IMR-90 (cell line): ENCODE measurements around the gene OR8H1. TPM values are rescaled to one million over a fixed set of nuclear protein-coding genes. Genes with fewer than 3 reads are reported as not detected.

Source experiments
- ATAC-seq: fragments of 200-7000 bp; cut with Tn5 transposase; 2 replicates; pipeline ENCODE4 v1.9.1; 2020; ENCODE audit warnings: low read depth, mild to moderate bottlenecking, moderate library complexity
- BruUV-seq: library from RNA; stranded (reverse); fragments of 400-500 nt; replicated peaks from 2 replicates; lab custom pipeline; 2021; lab: Mats Ljungman, UMichigan
- CTCF ChIA-PET: fragments of 300-600 bp; formaldehyde crosslinking; extraction: SDS; loops from one replicate; lab custom pipeline; 2021; ENCODE audit warnings: antibody characterized with exemption; lab: Yijun Ruan, JAX
- POLR2A ChIA-PET: fragments of 300-600 bp; sonication (Branson Sonifier 250); formaldehyde crosslinking; loops from one replicate; lab custom pipeline; 2022; ENCODE audit warnings: antibody characterized with exemption; ENCODE audit not compliant: unreplicated experiment; lab: Charles Lee
- DNase-seq: peaks from one replicate; pipeline ENCODE4 v3.0.0; 2013
- H2AFZ ChIP-seq: replicated peaks from 2 replicates; pipeline ENCODE3; 2013; ENCODE audit warnings: low read length, mild to moderate bottlenecking; ENCODE audit not compliant: poor library complexity
- H2AK5ac ChIP-seq: 2 replicates; pipeline ENCODE4 v1.6.1; 2013; ENCODE audit warnings: low read depth, low read length, inconsistent platforms
- H2AK9ac ChIP-seq: replicated peaks from 2 replicates; pipeline ENCODE3; 2013; ENCODE audit warnings: mild to moderate bottlenecking, low read depth, low read length, moderate library complexity; ENCODE audit not compliant: poor library complexity
- H2BK120ac ChIP-seq: 2 replicates; pipeline ENCODE4 v1.6.1; 2013; ENCODE audit warnings: low read depth, low read length, inconsistent platforms
- H2BK15ac ChIP-seq: 3 replicates; pipeline ENCODE4 v1.6.1; 2013; ENCODE audit warnings: low read depth, low read length, inconsistent platforms
- H2BK20ac ChIP-seq: 2 replicates; pipeline ENCODE4 v1.6.1; 2013; ENCODE audit warnings: low read depth, mild to moderate bottlenecking, inconsistent platforms, low read length, moderate library complexity
- H2BK5ac ChIP-seq: 2 replicates; pipeline ENCODE4 v1.6.1; 2013; ENCODE audit warnings: mild to moderate bottlenecking, low read depth, low read length, inconsistent platforms; ENCODE audit not compliant: poor library complexity, severe bottlenecking
- H3K14ac ChIP-seq: replicated peaks from 2 replicates; pipeline ENCODE4 v1.6.1; 2013; ENCODE audit warnings: low read depth, low read length, inconsistent platforms
- H3K18ac ChIP-seq: 2 replicates; pipeline ENCODE4 v1.6.1; 2013; ENCODE audit warnings: low read depth, low read length, control low read depth
- H3K23ac ChIP-seq: 2 replicates; pipeline ENCODE4 v1.6.1; 2013; ENCODE audit warnings: low read depth, low read length, inconsistent platforms
- H3K27ac ChIP-seq: 2 replicates; pipeline ENCODE4 v1.5.1; 2013; ENCODE audit warnings: mild to moderate bottlenecking, control low read depth, low read length; ENCODE audit not compliant: insufficient read depth
- H3K27me3 ChIP-seq: 2 replicates; pipeline ENCODE4 v1.6.1; 2013; ENCODE audit warnings: low read length; ENCODE audit not compliant: control insufficient read depth, insufficient read depth
- H3K36me3 ChIP-seq: 2 replicates; pipeline ENCODE4 v1.6.1; 2013; ENCODE audit warnings: low read length, mixed read lengths; ENCODE audit not compliant: control insufficient read depth, insufficient read depth
- H3K4ac ChIP-seq: 2 replicates; pipeline ENCODE4 v1.6.1; 2013; ENCODE audit warnings: low read depth, low read length, inconsistent platforms
- H3K4me1 ChIP-seq: 2 replicates; pipeline ENCODE4 v1.6.1; 2013; ENCODE audit warnings: low read length, mixed read lengths; ENCODE audit not compliant: control insufficient read depth, insufficient read depth
- H3K4me2 ChIP-seq: 2 replicates; pipeline ENCODE4 v1.6.1; 2013; ENCODE audit warnings: low read depth, mild to moderate bottlenecking, control low read depth, low read length, moderate library complexity
- H3K4me3 ChIP-seq: 2 replicates; pipeline ENCODE4 v1.5.1; 2013; ENCODE audit warnings: low read depth, mild to moderate bottlenecking, control low read depth, low read length, moderate library complexity; ENCODE audit not compliant: insufficient read depth
- H3K56ac ChIP-seq: 2 replicates; pipeline ENCODE4 v1.6.1; 2013; ENCODE audit warnings: low read length, inconsistent platforms; ENCODE audit not compliant: insufficient read depth; ENCODE audit errors: extremely low read depth
- H3K79me1 ChIP-seq, 2 experiments: 2 replicates each; pipeline ENCODE4 v1.6.1; 2013; ENCODE audit warnings: low read length in 2 of 2, inconsistent platforms in 1 of 2, low read depth in 1 of 2
- H3K9ac ChIP-seq: 2 replicates; pipeline ENCODE4 v1.6.1; 2013; ENCODE audit warnings: low read depth, low read length, control low read depth
- H3K9me1 ChIP-seq: 2 replicates; pipeline ENCODE4 v1.6.1; 2013; ENCODE audit warnings: low read length, inconsistent platforms; ENCODE audit not compliant: insufficient read depth
- H3K9me3 ChIP-seq: 2 replicates; pipeline ENCODE4 v1.6.1; 2013; ENCODE audit warnings: low read length; ENCODE audit not compliant: control insufficient read depth, insufficient read depth
- H4K20me1 ChIP-seq: 2 replicates; pipeline ENCODE4 v1.6.1; 2013; ENCODE audit warnings: low read length, inconsistent platforms; ENCODE audit not compliant: insufficient read depth
- H4K5ac ChIP-seq: 2 replicates; pipeline ENCODE4 v1.6.1; 2013; ENCODE audit warnings: mild to moderate bottlenecking, low read depth, low read length, control low read depth
- H4K8ac ChIP-seq, 2 experiments: 2 replicates each; pipeline ENCODE4 v1.6.1; 2013; ENCODE audit warnings: low read depth in 2 of 2, low read length in 2 of 2, control low read depth in 1 of 2, inconsistent platforms in 1 of 2
- H4K91ac ChIP-seq: 2 replicates; pipeline ENCODE4 v1.6.1; 2013; ENCODE audit warnings: low read depth, low read length, inconsistent platforms; ENCODE audit not compliant: insufficient read depth
- BHLHE40 ChIP-seq: fragments of 150-350 bp; IDR thresholded peaks from 2 replicates; pipeline ENCODE4 v1.6.1; 2016; ENCODE audit warnings: mild to moderate bottlenecking, low read depth, low read length
- CEBPB ChIP-seq: IDR thresholded peaks from 2 replicates; pipeline ENCODE4 v1.6.1; 2012; ENCODE audit warnings: low read depth, low read length, improper control_type of control experiment
- CHD1 ChIP-seq: IDR thresholded peaks from 2 replicates; pipeline ENCODE4 v1.6.1; 2012; ENCODE audit warnings: low read depth, low read length, improper control_type of control experiment
- MAFK ChIP-seq: IDR thresholded peaks from 2 replicates; pipeline ENCODE4 v1.6.1; 2012; ENCODE audit warnings: low read depth, low read length, improper control_type of control experiment
- MAZ ChIP-seq: IDR thresholded peaks from 2 replicates; pipeline ENCODE4 v1.6.1; 2012; ENCODE audit warnings: low read depth, mild to moderate bottlenecking, low read length, improper control_type of control experiment, moderate library complexity, borderline replicate concordance
- MXI1 ChIP-seq: IDR thresholded peaks from 2 replicates; pipeline ENCODE4 v1.6.1; 2012; ENCODE audit warnings: low read depth, mild to moderate bottlenecking, low read length, moderate library complexity, borderline replicate concordance
- NFE2L2 ChIP-seq: fragments of 150-350 bp; IDR thresholded peaks from 2 replicates; pipeline ENCODE4 v1.6.1; 2016; ENCODE audit warnings: low read depth, mild to moderate bottlenecking, low read length
- POLR2A ChIP-seq: IDR thresholded peaks from 2 replicates; pipeline ENCODE4 v1.6.1; 2012; ENCODE audit warnings: mild to moderate bottlenecking, low read depth, low read length
- RAD21 ChIP-seq: IDR thresholded peaks from 2 replicates; pipeline ENCODE4 v1.6.1; 2012; ENCODE audit warnings: low read length, improper control_type of control experiment
- RFX5 ChIP-seq: IDR thresholded peaks from 2 replicates; pipeline ENCODE4 v1.8.0; 2012; ENCODE audit warnings: low read depth, mild to moderate bottlenecking, low read length, moderate library complexity
- dilution Hi-C: fragments of 300-500 bp; cut with HindIII; formaldehyde crosslinking; loops from one replicate; pipeline ENCODE4 v1.14.3; 2018; ENCODE audit warnings: low sequenced_read_pairs; ENCODE audit not compliant: unreplicated experiment
- in situ Hi-C: fragments of 300-500 bp; cut with MboI; formaldehyde crosslinking; loops from 3 replicates; pipeline ENCODE4 v1.14.3; 2019; ENCODE audit warnings: low sequenced_read_pairs, inconsistent platforms, mixed read lengths
- intact Hi-C: fragments of 100-400 bp; cut with micrococcal nuclease; formaldehyde crosslinking; loops from 2 replicates; pipeline ENCODE4 v1.10.0; 2022
- polyA plus RNA-seq, 3 experiments: library from polyadenylated mRNA; depleted of rRNA; stranded (reverse); fragments of >200 nt; gene quantifications; 2 replicates each; pipeline ENCODE4 v1.2.3, GENCODE V29; 2012; ENCODE audit warnings: low replicate concordance in 1 of 3
- total RNA-seq: library from RNA; depleted of rRNA; stranded (reverse); fragments of >200 nt; gene quantifications from 2 replicates; pipeline ENCODE4 v1.2.3, GENCODE V29; 2012
- TF ChIP-seq, protein P1 (sequence below): conservative IDR thresholded peaks from 2 replicates; pipeline ENCODE4 v1.5.1; 2012; ENCODE audit warnings: mild to moderate bottlenecking, low read depth, low read length, improper control_type of control experiment
- TF ChIP-seq, protein P2 (sequence below): fragments of 150-350 bp; IDR thresholded peaks from 2 replicates; pipeline ENCODE4 v1.6.1; 2016; ENCODE audit warnings: low read depth, mild to moderate bottlenecking, low read length, moderate library complexity, borderline replicate concordance
- TF ChIP-seq, protein P3 (sequence below): fragments of 150-350 bp; IDR thresholded peaks from 2 replicates; pipeline ENCODE4 v1.6.1; 2017; ENCODE audit warnings: mild to moderate bottlenecking, antibody characterized with exemption, low read length, low read depth

Gene OR8H1
- total and polyA plus RNA-seq, 2 of the 4 experiments (the other 2 are of a cell fraction): not detected

DNA sequence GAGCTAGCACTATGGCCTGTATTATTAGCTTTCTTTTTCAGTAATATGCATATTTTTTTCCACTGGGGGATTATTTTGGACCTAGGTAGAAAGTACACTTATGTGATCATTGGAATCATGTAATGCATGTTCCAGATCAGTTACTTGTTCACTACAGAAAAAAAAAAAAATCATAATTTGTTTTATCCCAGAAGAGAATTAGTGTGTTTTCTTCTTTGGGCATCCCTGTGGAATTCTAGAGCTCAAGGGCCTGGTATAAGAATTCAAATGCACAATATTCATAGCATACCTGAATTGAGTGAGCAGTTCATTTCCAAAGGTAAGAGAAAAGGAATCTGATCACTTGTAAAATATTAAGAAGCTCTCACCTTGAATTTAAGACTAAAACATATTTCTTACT, 18.2 kb downstream of the OR8H1 start, which contains the start of gene OR5T1:
Gene OR5T1 (plus strand): TSS at position 301 of the 400 bp plus-strand sequence. CDS start 1,485 bp downstream, outside the sequence.
- Histone ChIP-seq H2AK9ac (no peak within 1 kb of the TSS), H4K5ac (no peak within 1 kb of the TSS), H3K27me3 (no peaks in the 10 kb centered on the region), H2BK5ac (no peak within 1 kb of the TSS), H3K9me3 (peaks cover 5% of the 10 kb centered on the region; the same call in 1 of the 2 replicates), H4K8ac (no peak within 1 kb of the TSS), H3K4ac (no peak within 1 kb of the TSS), H2AFZ (no peak within 1 kb of the TSS), H3K18ac (no peak within 1 kb of the TSS), H3K4me1 (no peaks in the 10 kb centered on the region), H4K91ac (no peak within 1 kb of the TSS), H3K9me1 (no peaks in the 10 kb centered on the region), H2BK15ac (no peak within 1 kb of the TSS), H3K4me2 (no peak within 1 kb of the TSS), H3K4me3 (no peak within 1 kb of the TSS), H3K27ac (no peak within 1 kb of the TSS), H3K79me1 (no peaks in the 10 kb centered on the region), H3K56ac (no peak within 1 kb of the TSS), H4K20me1 (no peaks in the 10 kb centered on the region), H3K36me3 (no peaks in the 10 kb centered on the region), H2AK5ac (no peak within 1 kb of the TSS), H3K23ac (no peak within 1 kb of the TSS), H3K9ac (no peak within 1 kb of the TSS), H3K14ac (no peak within 1 kb of the TSS), H2BK20ac (no peak within 1 kb of the TSS), H2BK120ac (no peak within 1 kb of the TSS)
- CTCF ChIA-PET: no interaction called here
- dilution Hi-C loops: no loop called here
- no TSS peak for BruUV-seq
- DNase-seq: no peak
- POLR2A ChIA-PET: no interaction called here
- intact Hi-C loops: no loop called here
- TF ChIP-seq, protein P1, sequence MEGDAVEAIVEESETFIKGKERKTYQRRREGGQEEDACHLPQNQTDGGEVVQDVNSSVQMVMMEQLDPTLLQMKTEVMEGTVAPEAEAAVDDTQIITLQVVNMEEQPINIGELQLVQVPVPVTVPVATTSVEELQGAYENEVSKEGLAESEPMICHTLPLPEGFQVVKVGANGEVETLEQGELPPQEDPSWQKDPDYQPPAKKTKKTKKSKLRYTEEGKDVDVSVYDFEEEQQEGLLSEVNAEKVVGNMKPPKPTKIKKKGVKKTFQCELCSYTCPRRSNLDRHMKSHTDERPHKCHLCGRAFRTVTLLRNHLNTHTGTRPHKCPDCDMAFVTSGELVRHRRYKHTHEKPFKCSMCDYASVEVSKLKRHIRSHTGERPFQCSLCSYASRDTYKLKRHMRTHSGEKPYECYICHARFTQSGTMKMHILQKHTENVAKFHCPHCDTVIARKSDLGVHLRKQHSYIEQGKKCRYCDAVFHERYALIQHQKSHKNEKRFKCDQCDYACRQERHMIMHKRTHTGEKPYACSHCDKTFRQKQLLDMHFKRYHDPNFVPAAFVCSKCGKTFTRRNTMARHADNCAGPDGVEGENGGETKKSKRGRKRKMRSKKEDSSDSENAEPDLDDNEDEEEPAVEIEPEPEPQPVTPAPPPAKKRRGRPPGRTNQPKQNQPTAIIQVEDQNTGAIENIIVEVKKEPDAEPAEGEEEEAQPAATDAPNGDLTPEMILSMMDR: no peak
- TF ChIP-seq MXI1 (no peak), BHLHE40 (no peak), RFX5 (no peak), MAZ (no peak), RAD21 (no peak), MAFK (no peak), CEBPB (no peak), CHD1 (no peak), POLR2A (no peak), NFE2L2 (no peak)
- TF ChIP-seq, protein P2, sequence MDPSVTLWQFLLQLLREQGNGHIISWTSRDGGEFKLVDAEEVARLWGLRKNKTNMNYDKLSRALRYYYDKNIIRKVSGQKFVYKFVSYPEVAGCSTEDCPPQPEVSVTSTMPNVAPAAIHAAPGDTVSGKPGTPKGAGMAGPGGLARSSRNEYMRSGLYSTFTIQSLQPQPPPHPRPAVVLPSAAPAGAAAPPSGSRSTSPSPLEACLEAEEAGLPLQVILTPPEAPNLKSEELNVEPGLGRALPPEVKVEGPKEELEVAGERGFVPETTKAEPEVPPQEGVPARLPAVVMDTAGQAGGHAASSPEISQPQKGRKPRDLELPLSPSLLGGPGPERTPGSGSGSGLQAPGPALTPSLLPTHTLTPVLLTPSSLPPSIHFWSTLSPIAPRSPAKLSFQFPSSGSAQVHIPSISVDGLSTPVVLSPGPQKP: no peak
- TF ChIP-seq, protein P3, sequence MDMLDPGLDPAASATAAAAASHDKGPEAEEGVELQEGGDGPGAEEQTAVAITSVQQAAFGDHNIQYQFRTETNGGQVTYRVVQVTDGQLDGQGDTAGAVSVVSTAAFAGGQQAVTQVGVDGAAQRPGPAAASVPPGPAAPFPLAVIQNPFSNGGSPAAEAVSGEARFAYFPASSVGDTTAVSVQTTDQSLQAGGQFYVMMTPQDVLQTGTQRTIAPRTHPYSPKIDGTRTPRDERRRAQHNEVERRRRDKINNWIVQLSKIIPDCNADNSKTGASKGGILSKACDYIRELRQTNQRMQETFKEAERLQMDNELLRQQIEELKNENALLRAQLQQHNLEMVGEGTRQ: no peak
- in situ Hi-C loops: no loop called here
- ATAC-seq: no peak
